H1 (cell line): Measurements from ENCODE around the gene ATF7IP2. TPM values are rescaled to one million over a fixed set of nuclear protein-coding genes. Genes with fewer than 3 reads are reported as not detected.

ENCODE experiments used
- CTCF ChIA-PET: fragments of 300-600 bp; sonication (Branson Sonifier 250); formaldehyde crosslinking; loops from one replicate; lab custom pipeline; 2021; ENCODE audit not compliant: partially characterized antibody; lab: Charles Lee
- POLR2A ChIA-PET: fragments of 300-600 bp; sonication (Branson Sonifier 250); formaldehyde crosslinking; loops from one replicate; lab custom pipeline; 2021; ENCODE audit warnings: inconsistent platforms; ENCODE audit not compliant: partially characterized antibody; lab: Charles Lee
- DNase-seq, 2 experiments: peaks; one replicate each; pipeline versions ENCODE4 v3.0.0 to v3.0.0-alpha.2; 2010 to 2022; ENCODE audit warnings: low spot score in 2 of 2, low read depth in 1 of 2, mixed read lengths in 1 of 2
- FAIRE-seq: peaks from 2 replicates; lab custom pipeline; 2011; peaks lifted over from hg19 to GRCh38; lab: Jason Lieb, UNC
- H2AFZ ChIP-seq: 2 replicates; pipeline ENCODE4 v1.8.1; 2012; ENCODE audit warnings: low read length, inconsistent platforms
- H2AK5ac ChIP-seq: 2 replicates; pipeline ENCODE4 v1.6.1; 2013; ENCODE audit warnings: low read depth, low read length
- H2BK120ac ChIP-seq: replicated peaks from 2 replicates; pipeline ENCODE3; 2013; ENCODE audit warnings: low read depth, low read length, inconsistent platforms
- H2BK12ac ChIP-seq: 2 replicates; pipeline ENCODE4 v1.6.1; 2013; ENCODE audit warnings: low read depth, low read length
- H2BK15ac ChIP-seq: 2 replicates; pipeline ENCODE4 v1.6.1; 2013; ENCODE audit warnings: low read length
- H2BK20ac ChIP-seq: 2 replicates; pipeline ENCODE4 v1.6.1; 2013; ENCODE audit warnings: low read length
- H2BK5ac ChIP-seq: 2 replicates; pipeline ENCODE4 v1.6.1; 2013; ENCODE audit warnings: low read depth, low read length
- H3K14ac ChIP-seq: 2 replicates; pipeline ENCODE4 v1.6.1; 2013; ENCODE audit warnings: inconsistent platforms; ENCODE audit not compliant: insufficient read length
- H3K18ac ChIP-seq: 2 replicates; pipeline ENCODE4 v1.6.1; 2013; ENCODE audit warnings: low read length; ENCODE audit errors: extremely low read depth
- H3K23ac ChIP-seq: 2 replicates; pipeline ENCODE4 v1.6.1; 2013; ENCODE audit warnings: inconsistent platforms; ENCODE audit not compliant: insufficient read length
- H3K23me2 ChIP-seq: 2 replicates; pipeline ENCODE4 v1.6.1; 2013; ENCODE audit warnings: low read depth, low read length
- H3K27ac ChIP-seq: 2 replicates; pipeline ENCODE4 v1.6.1; 2011; ENCODE audit warnings: low read depth, low read length, inconsistent platforms
- H3K27me3 ChIP-seq, 4 experiments: replicated peaks in 1 of 4; 1 replicate in 1 of 4; 2 replicates in 3 of 4; pipeline versions ENCODE4 v1.6.1 to v1.8.1; 2011 to 2013; ENCODE audit warnings: low read length in 3 of 4, mild to moderate bottlenecking in 3 of 4, inconsistent platforms in 2 of 4, mixed read lengths in 2 of 4, moderate library complexity in 1 of 4; ENCODE audit not compliant: control insufficient read depth in 3 of 4, insufficient read depth in 3 of 4; ENCODE audit errors: extremely low read depth in 1 of 4
- H3K36me3 ChIP-seq, 4 experiments: 2 replicates each; pipeline versions ENCODE4 v1.6.1 to v1.8.1; 2011 to 2013; ENCODE audit warnings: mild to moderate bottlenecking in 4 of 4, low read length in 3 of 4, moderate library complexity in 2 of 4, control low read depth in 1 of 4, inconsistent platforms in 1 of 4; ENCODE audit not compliant: insufficient read depth in 4 of 4, control insufficient read depth in 2 of 4
- H3K4ac ChIP-seq: replicated peaks from 2 replicates; pipeline ENCODE3; 2013; ENCODE audit warnings: low read length, low read depth, mixed read lengths, inconsistent platforms; ENCODE audit not compliant: insufficient read length
- H3K4me1 ChIP-seq, 4 experiments: replicated peaks in 1 of 4; 1 replicate in 1 of 4; 2 replicates in 3 of 4; pipeline versions ENCODE4 v1.6.1 to v1.8.1; 2011 to 2013; ENCODE audit warnings: low read length in 3 of 4, inconsistent platforms in 2 of 4, mixed read lengths in 1 of 4; ENCODE audit not compliant: insufficient read depth in 4 of 4, control insufficient read depth in 3 of 4
- H3K4me2 ChIP-seq, 2 experiments: 2 replicates each; pipeline versions ENCODE4 v1.6.1 to v1.8.1; 2011 to 2013; ENCODE audit warnings: low read depth in 2 of 2, low read length in 2 of 2, control low read depth in 1 of 2, inconsistent platforms in 1 of 2, mild to moderate bottlenecking in 1 of 2; ENCODE audit not compliant: insufficient read depth in 1 of 2
- H3K4me3 ChIP-seq, 4 experiments: fragments of 200-600, 300-600 bp in 1 of 4; sonication (generic), shearing (Covaris generic), sonication (Bioruptor Twin) in 1 of 4; 2 replicates each; pipeline versions ENCODE4 v1.5.1 to v1.8.1; 2011 to 2016; ENCODE audit warnings: low read length in 4 of 4, low read depth in 3 of 4, control low read depth in 2 of 4, inconsistent platforms in 2 of 4, mild to moderate bottlenecking in 2 of 4, mixed read lengths in 1 of 4, moderate library complexity in 1 of 4; ENCODE audit not compliant: insufficient read depth in 2 of 4; ENCODE audit errors: extremely low read depth in 1 of 4
- H3K56ac ChIP-seq: replicated peaks from 2 replicates; pipeline ENCODE3; 2013; ENCODE audit warnings: low read depth, mild to moderate bottlenecking, mixed read lengths, low read length, inconsistent platforms; ENCODE audit not compliant: insufficient read length
- H3K79me1 ChIP-seq: 2 replicates; pipeline ENCODE4 v1.6.1; 2013; ENCODE audit warnings: low read depth, low read length, control low read depth
- H3K79me2 ChIP-seq, 2 experiments: 2 replicates each; pipeline versions ENCODE4 v1.6.1 to v1.8.1; 2012 to 2013; ENCODE audit warnings: low read length in 2 of 2, mild to moderate bottlenecking in 2 of 2, inconsistent platforms in 1 of 2; ENCODE audit not compliant: insufficient read depth in 2 of 2, control insufficient read depth in 1 of 2
- H3K9ac ChIP-seq, 4 experiments: replicated peaks in 1 of 4; 1 replicate in 1 of 4; 2 replicates in 3 of 4; pipeline versions ENCODE4 v1.6.1 to v1.8.1; 2011 to 2013; ENCODE audit warnings: low read depth in 3 of 4, low read length in 3 of 4, control low read depth in 2 of 4, mild to moderate bottlenecking in 2 of 4, moderate library complexity in 2 of 4, inconsistent platforms in 1 of 4; ENCODE audit errors: extremely low read depth in 1 of 4
- H3K9me3 ChIP-seq, 2 experiments: 2 replicates each; pipeline versions ENCODE4 v1.6.1 to v1.8.1; 2012 to 2013; ENCODE audit warnings: mild to moderate bottlenecking in 2 of 2, moderate library complexity in 2 of 2, control low read depth in 1 of 2, inconsistent platforms in 1 of 2, low read depth in 1 of 2, low read length in 1 of 2, mixed read lengths in 1 of 2; ENCODE audit not compliant: insufficient read depth in 2 of 2
- H4K20me1 ChIP-seq, 2 experiments: replicated peaks in 1 of 2; 2 replicates each; pipeline versions ENCODE3 to v1.8.1; 2011 to 2013; ENCODE audit warnings: inconsistent platforms in 2 of 2, low read length in 2 of 2, mild to moderate bottlenecking in 1 of 2; ENCODE audit not compliant: insufficient read depth in 2 of 2, control insufficient read depth in 1 of 2
- H4K5ac ChIP-seq: 2 replicates; pipeline ENCODE4 v1.6.1; 2013; ENCODE audit warnings: low read length, low read depth, mixed read lengths, inconsistent platforms; ENCODE audit not compliant: insufficient read length
- H4K8ac ChIP-seq: 2 replicates; pipeline ENCODE4 v1.8.0; 2013; ENCODE audit warnings: mild to moderate bottlenecking, moderate library complexity, low read length, inconsistent platforms; ENCODE audit not compliant: insufficient read depth; ENCODE audit errors: extremely low read depth
- H4K91ac ChIP-seq: replicated peaks from 2 replicates; pipeline ENCODE3; 2013; ENCODE audit warnings: low read length, mixed read lengths, inconsistent platforms; ENCODE audit not compliant: insufficient read length
- GTF2F1 ChIP-seq: IDR thresholded peaks from 2 replicates; pipeline ENCODE4 v1.6.1; 2012; ENCODE audit warnings: low read depth, low read length, improper control_type of control experiment, borderline replicate concordance
- MAFK ChIP-seq: IDR thresholded peaks from 2 replicates; pipeline ENCODE4 v1.6.1; 2012; ENCODE audit warnings: low read depth, mild to moderate bottlenecking, improper control_type of control experiment, low read length
- NRF1 ChIP-seq: IDR thresholded peaks from 2 replicates; pipeline ENCODE4 v1.6.1; 2011; ENCODE audit warnings: mild to moderate bottlenecking, low read depth, low read length, improper control_type of control experiment
- RBBP5 ChIP-seq: IDR thresholded peaks from 2 replicates; pipeline ENCODE4 v1.7.1; 2012; ENCODE audit warnings: low read depth, mild to moderate bottlenecking, inconsistent platforms, low read length, moderate library complexity, borderline replicate concordance
- SIRT6 ChIP-seq: IDR thresholded peaks from one replicate; pipeline ENCODE4 v1.7.1; 2012; ENCODE audit warnings: low read length, inconsistent platforms
- WGBS, 2 experiments: shearing (Covaris generic) in 1 of 2; methylation state at CpG; one replicate each; pipeline versions ENCODE4 v1.1.6 to v1.1.7; 2013 to 2015; ENCODE audit warnings: low lambda C conversion rate in 2 of 2, mixed read lengths in 2 of 2, inconsistent platforms in 1 of 2, low coverage in 1 of 2, missing lambda C conversion rate in 1 of 2; ENCODE audit not compliant: insufficient replicate concordance in 2 of 2, insufficient coverage in 1 of 2, insufficient read length in 1 of 2; ENCODE audit errors: extremely low coverage in 1 of 2, missing lambda C conversion rate in 1 of 2; 5-methylcytosine and 5-hydroxymethylcytosine counted together
- polyA plus RNA-seq, 7 experiments: library from polyadenylated mRNA; depleted of rRNA in 3 of 7; stranded (reverse) in 5 of 7; unstranded in 2 of 7; fragments of >200 nt in 5 of 7; fragments of 200-250 nt in 2 of 7; gene quantifications; 1 replicate in 5 of 7; 2 replicates in 1 of 7; 4 replicates in 1 of 7; pipeline versions ENCODE4 v1.2.1 to v1.2.3, GENCODE V29; 2011 to 2013; ENCODE audit warnings: missing spikeins in 2 of 7, mixed read lengths in 2 of 7
- total RNA-seq: library from RNA; stranded (reverse); fragmentation: NEBNext Ultra II Directional; extraction: Animal tissue kit (Norgen Biotek cat#: 25700); gene quantifications from 2 replicates; pipeline ENCODE4 v1.2.1, GENCODE V29; 2021

Gene ATF7IP2
- total and polyA plus RNA-seq, 2 of the 8 experiments (the other 6 are each of a cell fraction or from before 2014, with no cell fraction given), result 28.7 to 32.8 TPM

- Histone ChIP-seq H3K36me3 (no peaks in the 10 kb centered on the region; a peak in 1 of 8 replicates), H4K91ac (no peak overlapping the region), H2BK15ac (no peak overlapping the region), H3K14ac (no peak overlapping the region), H3K23ac (no peak overlapping the region), H3K79me1 (peaks cover 6% of the 10 kb centered on the region), H2BK12ac (no peak overlapping the region), H3K9ac (no peak overlapping the region), H3K4me1 (peaks cover 0 to 5% (median 2%) of the 10 kb centered on the region in 4 experiments; a peak in 2 of 7 replicates), H2BK120ac (no peak overlapping the region), H2BK20ac (no peak overlapping the region), H2BK5ac (no peak overlapping the region), H3K56ac (no peak overlapping the region), H3K79me2 (peaks cover 0 to 60% of the 10 kb centered on the region in 2 experiments; a peak in 2 of 4 replicates), H3K18ac (no peak overlapping the region), H3K4ac (no peak overlapping the region), H3K27me3 (no peaks in the 10 kb centered on the region), H3K23me2 (0 out of 2 replicates have a peak, but pooled peaks cover 2% of the 10 kb centered on the region), H3K9me3 (no peaks in the 10 kb centered on the region), H4K5ac (no peak overlapping the region), H2AFZ (no peak overlapping the region), H4K20me1 (peaks cover 2% of the 10 kb centered on the region in 2 experiments), H4K8ac (no peak overlapping the region), H2AK5ac (no peak overlapping the region), H3K4me2 (no peak overlapping the region), H3K27ac (no peak overlapping the region), H3K4me3 (no peak overlapping the region)
- 77% methylated on average over 5 of the region's 5 CpGs; no CpG with 5 or more reads in 1 of the 2 experiments for WGBS, 2 experiments
- no peak for DNase-seq
- CTCF ChIA-PET, result interaction anchor here (1.5 kb wide), 1 partner anchor 15 kb away, joined by 4 read pairs; no protein-coding TSS in a partner anchor
- no peak for FAIRE-seq
- POLR2A ChIA-PET, result no interaction called here
- TF ChIP-seq MAFK (no peak), GTF2F1 (no peak), SIRT6 (no peak), NRF1 (no peak), RBBP5 (no peak)
These were observed 3.1 kb downstream of the ATF7IP2 start for GRCh38 chr16:10388988-10389387.
